PFSK-1 (cell line): ENCODE data around the gene SLC39A5.
A peak's percentile ranks its signal among the peaks of the same experiment; 100 is the strongest.

Experiments
- FOXP2 ChIP-seq: optimal IDR thresholded peaks from 2 replicates; pipeline ENCODE3; 2011; ENCODE audit warnings: borderline replicate concordance, control low read depth, inconsistent platforms; ENCODE audit not compliant: insufficient read depth; ENCODE audit errors: extremely low read length, extremely low read depth
- POLR2AphosphoS5 ChIP-seq: IDR thresholded peaks from 2 replicates; pipeline ENCODE4 v1.6.1; 2012; ENCODE audit warnings: low read depth, mild to moderate bottlenecking, control low read depth, low read length, moderate library complexity
- SIN3A ChIP-seq: IDR thresholded peaks from 2 replicates; pipeline ENCODE4 v1.6.1; 2012; ENCODE audit warnings: mild to moderate bottlenecking, low read length, moderate library complexity, borderline replicate concordance; ENCODE audit not compliant: insufficient read depth
- TAF1 ChIP-seq: IDR thresholded peaks from 2 replicates; pipeline ENCODE4 v1.6.1; 2012; ENCODE audit warnings: low read length, control low read depth, borderline replicate concordance; ENCODE audit not compliant: insufficient read depth
- TF ChIP-seq, protein P1 (sequence below), 2 experiments: IDR thresholded peaks; 2 replicates each; pipeline versions ENCODE4 v1.6.1 to v1.8.0; 2011 to 2012; ENCODE audit warnings: low read depth in 2 of 2, low read length in 2 of 2, control low read depth in 1 of 2, inconsistent platforms in 1 of 2, mild to moderate bottlenecking in 1 of 2, moderate library complexity in 1 of 2; ENCODE audit not compliant: insufficient read depth in 1 of 2

GRCh38 chr12:56258068-56258819, 28.4 kb downstream of the SLC39A5 start, which contains the start of gene ANKRD52:
- TF ChIP-seq, protein P1, sequence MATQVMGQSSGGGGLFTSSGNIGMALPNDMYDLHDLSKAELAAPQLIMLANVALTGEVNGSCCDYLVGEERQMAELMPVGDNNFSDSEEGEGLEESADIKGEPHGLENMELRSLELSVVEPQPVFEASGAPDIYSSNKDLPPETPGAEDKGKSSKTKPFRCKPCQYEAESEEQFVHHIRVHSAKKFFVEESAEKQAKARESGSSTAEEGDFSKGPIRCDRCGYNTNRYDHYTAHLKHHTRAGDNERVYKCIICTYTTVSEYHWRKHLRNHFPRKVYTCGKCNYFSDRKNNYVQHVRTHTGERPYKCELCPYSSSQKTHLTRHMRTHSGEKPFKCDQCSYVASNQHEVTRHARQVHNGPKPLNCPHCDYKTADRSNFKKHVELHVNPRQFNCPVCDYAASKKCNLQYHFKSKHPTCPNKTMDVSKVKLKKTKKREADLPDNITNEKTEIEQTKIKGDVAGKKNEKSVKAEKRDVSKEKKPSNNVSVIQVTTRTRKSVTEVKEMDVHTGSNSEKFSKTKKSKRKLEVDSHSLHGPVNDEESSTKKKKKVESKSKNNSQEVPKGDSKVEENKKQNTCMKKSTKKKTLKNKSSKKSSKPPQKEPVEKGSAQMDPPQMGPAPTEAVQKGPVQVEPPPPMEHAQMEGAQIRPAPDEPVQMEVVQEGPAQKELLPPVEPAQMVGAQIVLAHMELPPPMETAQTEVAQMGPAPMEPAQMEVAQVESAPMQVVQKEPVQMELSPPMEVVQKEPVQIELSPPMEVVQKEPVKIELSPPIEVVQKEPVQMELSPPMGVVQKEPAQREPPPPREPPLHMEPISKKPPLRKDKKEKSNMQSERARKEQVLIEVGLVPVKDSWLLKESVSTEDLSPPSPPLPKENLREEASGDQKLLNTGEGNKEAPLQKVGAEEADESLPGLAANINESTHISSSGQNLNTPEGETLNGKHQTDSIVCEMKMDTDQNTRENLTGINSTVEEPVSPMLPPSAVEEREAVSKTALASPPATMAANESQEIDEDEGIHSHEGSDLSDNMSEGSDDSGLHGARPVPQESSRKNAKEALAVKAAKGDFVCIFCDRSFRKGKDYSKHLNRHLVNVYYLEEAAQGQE (IDR thresholded peaks at IDR 0.05; ENCODE audit: insufficient read depth in 1 of 2, low read depth in 2 of 2, low read length in 2 of 2): 0 out of 4 replicates have a peak, but pooled peaks of 1 of the 2 experiments have one; percentile 26
- TF ChIP-seq TAF1 (0 out of 2 replicates have a peak, but pooled peaks have one; percentile 38), POLR2AphosphoS5 (peak; percentile 69), SIN3A (no peak), FOXP2 (no peak)
